ENCODE results near the gene SPHK2.

GRCh38 chr19:48631225-48631624, 11.9 kb downstream of the SPHK2 start:
- TF ChIP-seq, protein P1, sequence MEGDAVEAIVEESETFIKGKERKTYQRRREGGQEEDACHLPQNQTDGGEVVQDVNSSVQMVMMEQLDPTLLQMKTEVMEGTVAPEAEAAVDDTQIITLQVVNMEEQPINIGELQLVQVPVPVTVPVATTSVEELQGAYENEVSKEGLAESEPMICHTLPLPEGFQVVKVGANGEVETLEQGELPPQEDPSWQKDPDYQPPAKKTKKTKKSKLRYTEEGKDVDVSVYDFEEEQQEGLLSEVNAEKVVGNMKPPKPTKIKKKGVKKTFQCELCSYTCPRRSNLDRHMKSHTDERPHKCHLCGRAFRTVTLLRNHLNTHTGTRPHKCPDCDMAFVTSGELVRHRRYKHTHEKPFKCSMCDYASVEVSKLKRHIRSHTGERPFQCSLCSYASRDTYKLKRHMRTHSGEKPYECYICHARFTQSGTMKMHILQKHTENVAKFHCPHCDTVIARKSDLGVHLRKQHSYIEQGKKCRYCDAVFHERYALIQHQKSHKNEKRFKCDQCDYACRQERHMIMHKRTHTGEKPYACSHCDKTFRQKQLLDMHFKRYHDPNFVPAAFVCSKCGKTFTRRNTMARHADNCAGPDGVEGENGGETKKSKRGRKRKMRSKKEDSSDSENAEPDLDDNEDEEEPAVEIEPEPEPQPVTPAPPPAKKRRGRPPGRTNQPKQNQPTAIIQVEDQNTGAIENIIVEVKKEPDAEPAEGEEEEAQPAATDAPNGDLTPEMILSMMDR (IDR thresholded peaks at IDR 0.05), result no peak
- no peak for TF ChIP-seq POLR2A (IDR thresholded peaks at IDR 0.05; ENCODE audit: low read depth)

Measured in esophagus muscularis mucosa (tissue), 3 donors.